Measurements from ENCODE around the gene VWA8. TPM values are rescaled to one million over a fixed set of nuclear protein-coding genes. Genes with fewer than 3 reads are reported as not detected.

The VWA8 gene
- total and polyA plus RNA-seq, 2 of the 13 experiments (the other 11 are each of a cell fraction or from before 2014, with no cell fraction given): 9.1 to 17.3 TPM

DNA sequence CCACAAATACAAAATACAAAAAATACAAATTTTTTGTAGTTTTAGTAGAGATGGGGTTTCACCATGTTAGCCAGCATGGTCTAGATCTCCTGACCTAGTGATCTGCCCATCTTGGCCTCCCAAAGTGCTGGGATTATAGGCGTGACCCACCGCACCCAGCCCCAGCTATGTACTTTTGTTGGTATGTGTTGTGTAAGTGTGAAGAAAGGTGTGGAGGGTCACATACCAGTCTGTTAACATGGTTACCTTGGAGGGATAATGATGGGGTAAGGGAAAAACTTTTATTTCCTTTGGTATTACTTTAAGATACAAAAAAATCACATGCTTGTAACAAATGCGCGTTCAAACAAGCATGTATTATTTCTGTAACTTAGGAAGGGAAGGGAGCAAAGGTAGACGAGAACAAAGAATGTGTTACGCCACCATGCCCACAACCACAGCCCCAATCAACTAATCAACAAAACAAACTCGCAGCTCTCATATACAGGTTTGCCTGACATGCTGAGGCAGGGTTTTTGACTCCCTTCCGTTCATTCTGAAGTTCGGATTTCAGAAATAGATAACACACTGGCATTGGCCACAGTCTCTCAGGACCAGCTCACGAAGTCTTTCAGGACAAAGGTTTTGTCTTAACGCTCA is 13.5 kb upstream of the VWA8 start (continued):
- TF ChIP-seq, protein P1, sequence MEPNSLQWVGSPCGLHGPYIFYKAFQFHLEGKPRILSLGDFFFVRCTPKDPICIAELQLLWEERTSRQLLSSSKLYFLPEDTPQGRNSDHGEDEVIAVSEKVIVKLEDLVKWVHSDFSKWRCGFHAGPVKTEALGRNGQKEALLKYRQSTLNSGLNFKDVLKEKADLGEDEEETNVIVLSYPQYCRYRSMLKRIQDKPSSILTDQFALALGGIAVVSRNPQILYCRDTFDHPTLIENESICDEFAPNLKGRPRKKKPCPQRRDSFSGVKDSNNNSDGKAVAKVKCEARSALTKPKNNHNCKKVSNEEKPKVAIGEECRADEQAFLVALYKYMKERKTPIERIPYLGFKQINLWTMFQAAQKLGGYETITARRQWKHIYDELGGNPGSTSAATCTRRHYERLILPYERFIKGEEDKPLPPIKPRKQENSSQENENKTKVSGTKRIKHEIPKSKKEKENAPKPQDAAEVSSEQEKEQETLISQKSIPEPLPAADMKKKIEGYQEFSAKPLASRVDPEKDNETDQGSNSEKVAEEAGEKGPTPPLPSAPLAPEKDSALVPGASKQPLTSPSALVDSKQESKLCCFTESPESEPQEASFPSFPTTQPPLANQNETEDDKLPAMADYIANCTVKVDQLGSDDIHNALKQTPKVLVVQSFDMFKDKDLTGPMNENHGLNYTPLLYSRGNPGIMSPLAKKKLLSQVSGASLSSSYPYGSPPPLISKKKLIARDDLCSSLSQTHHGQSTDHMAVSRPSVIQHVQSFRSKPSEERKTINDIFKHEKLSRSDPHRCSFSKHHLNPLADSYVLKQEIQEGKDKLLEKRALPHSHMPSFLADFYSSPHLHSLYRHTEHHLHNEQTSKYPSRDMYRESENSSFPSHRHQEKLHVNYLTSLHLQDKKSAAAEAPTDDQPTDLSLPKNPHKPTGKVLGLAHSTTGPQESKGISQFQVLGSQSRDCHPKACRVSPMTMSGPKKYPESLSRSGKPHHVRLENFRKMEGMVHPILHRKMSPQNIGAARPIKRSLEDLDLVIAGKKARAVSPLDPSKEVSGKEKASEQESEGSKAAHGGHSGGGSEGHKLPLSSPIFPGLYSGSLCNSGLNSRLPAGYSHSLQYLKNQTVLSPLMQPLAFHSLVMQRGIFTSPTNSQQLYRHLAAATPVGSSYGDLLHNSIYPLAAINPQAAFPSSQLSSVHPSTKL (CRISPR knock-in tag; IDR thresholded peaks at IDR 0.05): 0 out of 2 replicates have a peak, but pooled peaks have one; percentile 21
- TF ChIP-seq CEBPG (CRISPR knock-in tag; IDR thresholded peaks at IDR 0.05): peak; percentile 26; the same call in 1 of the 2 replicates
- TF ChIP-seq FOXP1 (IDR thresholded peaks at IDR 0.05): no peak
- no peak for TF ChIP-seq FOXP1 (CRISPR knock-in tag; IDR thresholded peaks at IDR 0.05)
- peak; percentile 31; the same call in 1 of the 2 replicates for TF ChIP-seq ZNF644 (CRISPR knock-in tag; IDR thresholded peaks at IDR 0.05; ENCODE audit: low read depth)
- TF ChIP-seq ZNF770 (CRISPR knock-in tag; IDR thresholded peaks at IDR 0.05): no peak

- no TSS peak for BruUV-seq (replicated peaks)
- TF ChIP-seq ZNF501 (CRISPR knock-in tag; IDR thresholded peaks at IDR 0.05) (0 out of 2 replicates have a peak, but pooled peaks have one; percentile 20), HOXD1 (CRISPR knock-in tag; IDR thresholded peaks at IDR 0.05) (no peak), FOXA1 (IDR thresholded peaks at IDR 0.05) (no peak), FOXA1 (CRISPR knock-in tag; IDR thresholded peaks at IDR 0.05) (no peak), ZNF644 (CRISPR knock-in tag; IDR thresholded peaks at IDR 0.05; ENCODE audit: low read depth) (0 out of 2 replicates have a peak, but pooled peaks have one; percentile 23), ZNF446 (CRISPR knock-in tag; IDR thresholded peaks at IDR 0.05) (no peak)
- TF ChIP-seq, protein P2, sequence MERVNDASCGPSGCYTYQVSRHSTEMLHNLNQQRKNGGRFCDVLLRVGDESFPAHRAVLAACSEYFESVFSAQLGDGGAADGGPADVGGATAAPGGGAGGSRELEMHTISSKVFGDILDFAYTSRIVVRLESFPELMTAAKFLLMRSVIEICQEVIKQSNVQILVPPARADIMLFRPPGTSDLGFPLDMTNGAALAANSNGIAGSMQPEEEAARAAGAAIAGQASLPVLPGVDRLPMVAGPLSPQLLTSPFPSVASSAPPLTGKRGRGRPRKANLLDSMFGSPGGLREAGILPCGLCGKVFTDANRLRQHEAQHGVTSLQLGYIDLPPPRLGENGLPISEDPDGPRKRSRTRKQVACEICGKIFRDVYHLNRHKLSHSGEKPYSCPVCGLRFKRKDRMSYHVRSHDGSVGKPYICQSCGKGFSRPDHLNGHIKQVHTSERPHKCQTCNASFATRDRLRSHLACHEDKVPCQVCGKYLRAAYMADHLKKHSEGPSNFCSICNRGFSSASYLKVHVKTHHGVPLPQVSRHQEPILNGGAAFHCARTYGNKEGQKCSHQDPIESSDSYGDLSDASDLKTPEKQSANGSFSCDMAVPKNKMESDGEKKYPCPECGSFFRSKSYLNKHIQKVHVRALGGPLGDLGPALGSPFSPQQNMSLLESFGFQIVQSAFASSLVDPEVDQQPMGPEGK (CRISPR knock-in tag; IDR thresholded peaks at IDR 0.05): 0 out of 2 replicates have a peak, but pooled peaks have one; percentile 15
- TF ChIP-seq, protein P3, sequence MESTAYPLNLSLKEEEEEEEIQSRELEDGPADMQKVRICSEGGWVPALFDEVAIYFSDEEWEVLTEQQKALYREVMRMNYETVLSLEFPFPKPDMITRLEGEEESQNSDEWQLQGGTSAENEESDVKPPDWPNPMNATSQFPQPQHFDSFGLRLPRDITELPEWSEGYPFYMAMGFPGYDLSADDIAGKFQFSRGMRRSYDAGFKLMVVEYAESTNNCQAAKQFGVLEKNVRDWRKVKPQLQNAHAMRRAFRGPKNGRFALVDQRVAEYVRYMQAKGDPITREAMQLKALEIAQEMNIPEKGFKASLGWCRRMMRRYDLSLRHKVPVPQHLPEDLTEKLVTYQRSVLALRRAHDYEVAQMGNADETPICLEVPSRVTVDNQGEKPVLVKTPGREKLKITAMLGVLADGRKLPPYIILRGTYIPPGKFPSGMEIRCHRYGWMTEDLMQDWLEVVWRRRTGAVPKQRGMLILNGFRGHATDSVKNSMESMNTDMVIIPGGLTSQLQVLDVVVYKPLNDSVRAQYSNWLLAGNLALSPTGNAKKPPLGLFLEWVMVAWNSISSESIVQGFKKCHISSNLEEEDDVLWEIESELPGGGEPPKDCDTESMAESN (CRISPR knock-in tag; conservative IDR thresholded peaks at IDR 0.05): 0 out of 2 replicates have a peak, but pooled peaks have one; percentile 35
These were observed 12.4 kb upstream of the VWA8 start for GRCh38 chr13:41973247-41973741.

More at GRCh38 chr13:41973247-41973741, 12.4 kb upstream of the VWA8 start:
- Histone ChIP-seq H3K36me3 (replicated peaks in 1 of 2; ENCODE audit: control insufficient read depth in 1 of 2, insufficient read depth in 2 of 2, low read length in 2 of 2) (no peaks in the 10 kb centered on the region), H3K9ac (ENCODE audit: insufficient read depth, low read depth, low read length) (no peak overlapping the region), H3K27me3 (ENCODE audit: control insufficient read depth in 1 of 2, insufficient read depth in 2 of 2, low read length in 2 of 2) (no peaks in the 10 kb centered on the region), H3K27ac (ENCODE audit: extremely low read length, insufficient read depth, low read length) (no peak overlapping the region), H3K4me3 (replicated peaks in 1 of 3; ENCODE audit: insufficient read depth in 1 of 3, low read depth in 2 of 3, low read length in 3 of 3) (peak overlapping the region; percentile 29 to 70 (median 53); a peak in 5 of 6 replicates), H3K9me3 (ENCODE audit: low read length) (no peaks in the 10 kb centered on the region), H3K4me1 (ENCODE audit: insufficient read depth, low read length) (peaks cover 37% of the 10 kb centered on the region), H3K4me2 (ENCODE audit: low read depth, low read length) (peak overlapping the region; percentile 92), H4K20me1 (ENCODE audit: insufficient read depth, low read length) (no peaks in the 10 kb centered on the region), H2AFZ (ENCODE audit: low read length) (peak overlapping the region; percentile 91), H3K79me2 (ENCODE audit: insufficient read depth, low read length) (no peaks in the 10 kb centered on the region)
- ChIA-PET CTCF (ENCODE audit: low intra/inter-chr PET ratio, low total read pairs) (no interaction called here), POLR2A (interaction anchor here (1.3 kb wide), 1 partner anchor 12 kb away, joined by 7 read pairs; the partner anchor contains the start of gene VWA8)
- intact Hi-C loops (cut with micrococcal nuclease; ENCODE audit: unreplicated experiment): loop anchor here (5.0 kb wide), 1 partner anchor 74 kb away; the partner anchor contains the start of gene DGKH
- in situ Hi-C loops (cut with HindIII; ENCODE audit: extremely low pct_ligation_motif_present, low pct_unique_long_range_greater_than_20kb): no loop called here
- 3% methylated on average over 7 of the region's 7 CpGs for WGBS (ENCODE audit: low lambda C conversion rate)
- no peak for FAIRE-seq
- no peak for DNase-seq (ENCODE audit: low spot score)
- ATAC-seq: peak; percentile 92
